Keratinocyte (primary cell): ENCODE measurements around the gene PTPRD. TPM values are rescaled to one million over a fixed set of nuclear protein-coding genes. Genes with fewer than 3 reads are reported as not detected.

Experiments
- DNase-seq: peaks from one replicate; pipeline ENCODE4 v3.0.0-alpha.2; 2011; ENCODE audit warnings: low read depth, missing footprints, low spot score
- FAIRE-seq: peaks from 2 replicates; lab custom pipeline; 2011; peaks lifted over from hg19 to GRCh38; lab: Jason Lieb, UNC
- H2AFZ ChIP-seq: 2 replicates; pipeline ENCODE4 v1.6.0; 2012; ENCODE audit warnings: low read length, control low read depth, inconsistent platforms; ENCODE audit not compliant: control insufficient read depth
- H3K27ac ChIP-seq: 2 replicates; pipeline ENCODE4 v1.5.1; 2011; ENCODE audit warnings: low read length; ENCODE audit not compliant: control insufficient read depth, insufficient read depth
- H3K27me3 ChIP-seq: 3 replicates; pipeline ENCODE4 v1.6.0; 2011; ENCODE audit warnings: low read length; ENCODE audit not compliant: control insufficient read depth, insufficient read depth; ENCODE audit errors: extremely low read depth
- H3K36me3 ChIP-seq, 2 experiments: 2 replicates in 1 of 2; 3 replicates in 1 of 2; pipeline ENCODE4 v1.5.1; 2011; ENCODE audit warnings: low read length in 2 of 2, mild to moderate bottlenecking in 1 of 2; ENCODE audit not compliant: control insufficient read depth in 2 of 2, insufficient read depth in 2 of 2; ENCODE audit errors: extremely low read depth in 1 of 2
- H3K4me1 ChIP-seq: 3 replicates; pipeline ENCODE4 v1.5.1; 2011; ENCODE audit warnings: low read length; ENCODE audit not compliant: control insufficient read depth, insufficient read depth; ENCODE audit errors: extremely low read depth
- H3K4me2 ChIP-seq: 3 replicates; pipeline ENCODE4 v1.6.0; 2011; ENCODE audit warnings: low read depth, low read length; ENCODE audit not compliant: control insufficient read depth, insufficient read depth; ENCODE audit errors: extremely low read depth
- H3K4me3 ChIP-seq, 3 experiments: fragments of 200-600 bp in 1 of 3; sonication (generic) in 1 of 3; 2 replicates in 2 of 3; 3 replicates in 1 of 3; pipeline ENCODE4 v1.5.1; 2011 to 2016; ENCODE audit warnings: low read length in 3 of 3, mild to moderate bottlenecking in 3 of 3, control low read depth in 2 of 3, inconsistent platforms in 1 of 3, low read depth in 1 of 3, mixed read lengths in 1 of 3, mixed run types in 1 of 3, moderate library complexity in 1 of 3; ENCODE audit not compliant: control insufficient read depth in 2 of 3, insufficient read depth in 2 of 3; ENCODE audit errors: extremely low read depth in 1 of 3
- H3K79me2 ChIP-seq: 2 replicates; pipeline ENCODE4 v1.6.0; 2012; ENCODE audit warnings: low read length; ENCODE audit not compliant: control insufficient read depth, insufficient read depth
- H3K9ac ChIP-seq: 3 replicates; pipeline ENCODE4 v1.6.0; 2011; ENCODE audit warnings: low read length; ENCODE audit not compliant: control insufficient read depth, insufficient read depth; ENCODE audit errors: extremely low read depth
- H3K9me1 ChIP-seq: 3 replicates; pipeline ENCODE4 v1.6.0; 2011; ENCODE audit warnings: low read length; ENCODE audit not compliant: control insufficient read depth, insufficient read depth; ENCODE audit errors: extremely low read depth
- H3K9me3 ChIP-seq: 2 replicates; pipeline ENCODE4 v1.5.1; 2012; ENCODE audit warnings: low read depth, low read length; ENCODE audit not compliant: control insufficient read depth
- H4K20me1 ChIP-seq: 3 replicates; pipeline ENCODE4 v1.6.0; 2011; ENCODE audit warnings: low read length; ENCODE audit not compliant: control insufficient read depth, insufficient read depth; ENCODE audit errors: extremely low read depth
- EZH2 ChIP-seq: IDR thresholded peaks from one replicate; pipeline ENCODE4 v1.6.1; 2012; ENCODE audit warnings: inconsistent platforms, mild to moderate bottlenecking, low read length, moderate library complexity
- dilution Hi-C: fragments of 300-500 bp; cut with MboI; formaldehyde crosslinking; loops from one replicate; pipeline ENCODE4 v1.7.0; 2020; ENCODE audit warnings: low sequenced_read_pairs; ENCODE audit not compliant: extremely low pct_ligation_motif_present
- polyA plus RNA-seq, 5 experiments: library from polyadenylated mRNA; depleted of rRNA in 3 of 5; stranded (reverse) in 3 of 5; stranded (forward) in 1 of 5; unstranded in 1 of 5; fragments of >200 nt; gene quantifications; 1 replicate in 1 of 5; 2 replicates in 3 of 5; 3 replicates in 1 of 5; pipeline versions ENCODE4 v1.2.1 to v1.2.3, GENCODE V29; 2011 to 2012; ENCODE audit warnings: missing spikeins in 2 of 5, low read depth in 1 of 5, low replicate concordance in 1 of 5
- TF ChIP-seq, protein P1 (sequence below), 3 experiments: IDR thresholded peaks in 1 of 3; conservative IDR thresholded peaks in 1 of 3; optimal IDR thresholded peaks in 1 of 3; 2 replicates in 2 of 3; 3 replicates in 1 of 3; pipeline versions ENCODE3 to v1.5.1; 2011; ENCODE audit warnings: low read length in 3 of 3, mild to moderate bottlenecking in 3 of 3, moderate library complexity in 2 of 3, control low read depth in 1 of 3, inconsistent platforms in 1 of 3; ENCODE audit not compliant: insufficient read depth in 2 of 3; ENCODE audit errors: extremely low read depth in 1 of 3

Gene PTPRD
- polyA plus RNA-seq, 1 donor (not counting 4 experiments of a cell fraction or from before 2014, with no cell fraction given), result 0.10 TPM

DNA sequence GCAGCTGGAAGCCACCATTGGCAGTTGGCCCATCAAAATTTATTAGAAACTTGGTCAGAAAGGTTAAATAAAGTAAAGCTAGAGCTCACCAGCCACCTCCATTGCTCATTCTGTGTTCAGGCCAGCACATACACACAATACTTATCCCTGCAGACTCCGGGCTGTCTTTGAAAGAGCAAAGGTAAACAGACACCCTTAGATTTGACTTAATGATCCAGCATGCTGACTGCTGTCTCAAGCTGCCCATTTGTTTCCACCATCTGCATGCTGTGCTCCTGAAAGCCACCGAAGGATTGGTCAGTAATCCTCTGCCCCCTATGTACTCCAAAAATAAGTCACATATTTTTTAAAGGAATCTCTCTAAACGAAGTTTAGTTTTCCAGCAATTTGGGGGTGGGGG is 1753.4 kb downstream of the PTPRD start:
- FAIRE-seq (no peak), DNase-seq (no peak)
- Histone ChIP-seq H3K9me1 (no peaks in the 10 kb centered on the region), H2AFZ (no peak overlapping the region), H3K36me3 (no peaks in the 10 kb centered on the region), H3K9me3 (no peaks in the 10 kb centered on the region), H3K4me3 (no peak overlapping the region), H3K27me3 (peaks cover 41% of the 10 kb centered on the region), H4K20me1 (no peaks in the 10 kb centered on the region), H3K4me2 (no peak overlapping the region), H3K9ac (no peak overlapping the region), H3K4me1 (peaks cover 3% of the 10 kb centered on the region), H3K79me2 (no peaks in the 10 kb centered on the region), H3K27ac (no peak overlapping the region)
- dilution Hi-C loops, result no loop called here
- TF ChIP-seq EZH2, result no peak
- TF ChIP-seq, protein P1, sequence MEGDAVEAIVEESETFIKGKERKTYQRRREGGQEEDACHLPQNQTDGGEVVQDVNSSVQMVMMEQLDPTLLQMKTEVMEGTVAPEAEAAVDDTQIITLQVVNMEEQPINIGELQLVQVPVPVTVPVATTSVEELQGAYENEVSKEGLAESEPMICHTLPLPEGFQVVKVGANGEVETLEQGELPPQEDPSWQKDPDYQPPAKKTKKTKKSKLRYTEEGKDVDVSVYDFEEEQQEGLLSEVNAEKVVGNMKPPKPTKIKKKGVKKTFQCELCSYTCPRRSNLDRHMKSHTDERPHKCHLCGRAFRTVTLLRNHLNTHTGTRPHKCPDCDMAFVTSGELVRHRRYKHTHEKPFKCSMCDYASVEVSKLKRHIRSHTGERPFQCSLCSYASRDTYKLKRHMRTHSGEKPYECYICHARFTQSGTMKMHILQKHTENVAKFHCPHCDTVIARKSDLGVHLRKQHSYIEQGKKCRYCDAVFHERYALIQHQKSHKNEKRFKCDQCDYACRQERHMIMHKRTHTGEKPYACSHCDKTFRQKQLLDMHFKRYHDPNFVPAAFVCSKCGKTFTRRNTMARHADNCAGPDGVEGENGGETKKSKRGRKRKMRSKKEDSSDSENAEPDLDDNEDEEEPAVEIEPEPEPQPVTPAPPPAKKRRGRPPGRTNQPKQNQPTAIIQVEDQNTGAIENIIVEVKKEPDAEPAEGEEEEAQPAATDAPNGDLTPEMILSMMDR (optimal IDR thresholded peaks at IDR 0.05 in 1 of 3, IDR thresholded peaks at IDR 0.05 in 1 of 3, conservative IDR thresholded peaks at IDR 0.05 in 1 of 3; ENCODE audit: extremely low read depth in 1 of 3, insufficient read depth in 2 of 3, low read length in 3 of 3), result no peak

DNA sequence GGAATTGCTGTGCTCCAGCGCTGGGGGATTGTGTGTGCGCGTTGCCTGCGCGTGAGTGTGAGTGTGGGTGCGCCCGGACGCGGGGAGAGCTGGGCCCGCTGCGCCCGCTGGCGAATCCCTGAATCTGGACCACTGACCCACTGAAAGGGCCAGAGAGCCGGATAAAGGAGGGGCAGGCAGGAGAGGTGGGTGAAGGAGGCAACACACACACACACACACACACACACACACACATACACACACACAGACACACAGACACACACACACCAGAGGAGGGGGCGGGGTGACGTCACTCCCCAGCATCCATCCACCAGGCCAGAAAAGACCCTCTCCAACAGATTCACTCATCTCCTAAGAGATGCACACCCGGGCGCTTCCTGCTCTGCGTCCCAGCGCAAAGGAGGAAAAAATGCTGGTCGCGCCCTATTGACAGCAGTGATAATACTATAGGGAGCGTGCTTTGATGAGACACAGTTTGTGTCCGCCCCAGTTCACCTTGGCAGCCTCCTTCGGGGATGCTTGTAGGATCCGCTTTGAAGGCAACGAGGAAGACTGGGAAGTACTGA is 1754.1 kb downstream of the PTPRD start:
- H3K79me2 ChIP-seq, result no peaks in the 10 kb centered on the region
- no peak overlapping the region for H3K27ac ChIP-seq
- no peaks in the 10 kb centered on the region for H4K20me1 ChIP-seq
- no peaks in the 10 kb centered on the region for H3K9me1 ChIP-seq
- FAIRE-seq (no peak), DNase-seq (no peak)
- peaks cover 41% of the 10 kb centered on the region for H3K27me3 ChIP-seq
- TF ChIP-seq, protein P1 (optimal IDR thresholded peaks at IDR 0.05 in 1 of 3, IDR thresholded peaks at IDR 0.05 in 1 of 3, conservative IDR thresholded peaks at IDR 0.05 in 1 of 3; ENCODE audit: extremely low read depth in 1 of 3, insufficient read depth in 2 of 3, low read length in 3 of 3), result no peak
- peak; percentile 36 for TF ChIP-seq EZH2
- no peaks in the 10 kb centered on the region for H3K36me3 ChIP-seq
- H2AFZ ChIP-seq, result no peak overlapping the region
- no peak overlapping the region for H3K4me3 ChIP-seq
- H3K9me3 ChIP-seq, result no peaks in the 10 kb centered on the region
- dilution Hi-C loops, result no loop called here
- no peak overlapping the region for H3K9ac ChIP-seq
- H3K4me2 ChIP-seq, result no peak overlapping the region
- H3K4me1 ChIP-seq, result peaks cover 3% of the 10 kb centered on the region
